ENCODE results near the gene DDX46.
"Not testable (repeated sequence)": the region's sequence is repeated elsewhere in the genome, so short reads cannot be mapped to it uniquely, and the experiment has no call there.

The DDX46 gene

DNA sequence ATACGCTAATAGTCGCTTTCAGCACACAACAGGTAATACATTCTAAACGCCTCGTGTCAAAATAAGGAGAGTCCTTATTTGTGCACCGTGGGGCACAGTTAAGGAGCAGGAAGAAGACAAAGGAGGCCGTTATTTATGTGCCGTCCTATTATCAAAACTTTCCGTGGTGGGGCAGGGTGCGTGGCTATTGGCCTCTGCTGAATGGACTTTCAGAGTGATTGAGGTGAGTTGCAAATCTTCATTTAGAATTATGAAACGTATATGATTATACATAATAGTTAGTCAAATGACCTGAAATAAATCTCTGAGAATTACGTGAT, 88.0 kb downstream of the DDX46 start:
- peaks cover 24% of the 10 kb centered on the region for H3K36me3 Mint-ChIP-seq (ENCODE audit: low read depth)
- TF ChIP-seq, protein P1, sequence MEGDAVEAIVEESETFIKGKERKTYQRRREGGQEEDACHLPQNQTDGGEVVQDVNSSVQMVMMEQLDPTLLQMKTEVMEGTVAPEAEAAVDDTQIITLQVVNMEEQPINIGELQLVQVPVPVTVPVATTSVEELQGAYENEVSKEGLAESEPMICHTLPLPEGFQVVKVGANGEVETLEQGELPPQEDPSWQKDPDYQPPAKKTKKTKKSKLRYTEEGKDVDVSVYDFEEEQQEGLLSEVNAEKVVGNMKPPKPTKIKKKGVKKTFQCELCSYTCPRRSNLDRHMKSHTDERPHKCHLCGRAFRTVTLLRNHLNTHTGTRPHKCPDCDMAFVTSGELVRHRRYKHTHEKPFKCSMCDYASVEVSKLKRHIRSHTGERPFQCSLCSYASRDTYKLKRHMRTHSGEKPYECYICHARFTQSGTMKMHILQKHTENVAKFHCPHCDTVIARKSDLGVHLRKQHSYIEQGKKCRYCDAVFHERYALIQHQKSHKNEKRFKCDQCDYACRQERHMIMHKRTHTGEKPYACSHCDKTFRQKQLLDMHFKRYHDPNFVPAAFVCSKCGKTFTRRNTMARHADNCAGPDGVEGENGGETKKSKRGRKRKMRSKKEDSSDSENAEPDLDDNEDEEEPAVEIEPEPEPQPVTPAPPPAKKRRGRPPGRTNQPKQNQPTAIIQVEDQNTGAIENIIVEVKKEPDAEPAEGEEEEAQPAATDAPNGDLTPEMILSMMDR (IDR thresholded peaks at IDR 0.05; ENCODE audit: unreplicated experiment in 3 of 3) = no peak
- H3K4me3 Mint-ChIP-seq = peak overlapping the region; percentile 93 to 95 (median 95)
- no peaks in the 10 kb centered on the region for H3K9me3 Mint-ChIP-seq
- H3K27ac Mint-ChIP-seq = peak overlapping the region; percentile 95 to 98 (median 97)
- no peaks in the 10 kb centered on the region for H3K27me3 Mint-ChIP-seq (ENCODE audit: low read depth)
- peaks cover 24% of the 10 kb centered on the region for H3K4me1 Mint-ChIP-seq

DNA sequence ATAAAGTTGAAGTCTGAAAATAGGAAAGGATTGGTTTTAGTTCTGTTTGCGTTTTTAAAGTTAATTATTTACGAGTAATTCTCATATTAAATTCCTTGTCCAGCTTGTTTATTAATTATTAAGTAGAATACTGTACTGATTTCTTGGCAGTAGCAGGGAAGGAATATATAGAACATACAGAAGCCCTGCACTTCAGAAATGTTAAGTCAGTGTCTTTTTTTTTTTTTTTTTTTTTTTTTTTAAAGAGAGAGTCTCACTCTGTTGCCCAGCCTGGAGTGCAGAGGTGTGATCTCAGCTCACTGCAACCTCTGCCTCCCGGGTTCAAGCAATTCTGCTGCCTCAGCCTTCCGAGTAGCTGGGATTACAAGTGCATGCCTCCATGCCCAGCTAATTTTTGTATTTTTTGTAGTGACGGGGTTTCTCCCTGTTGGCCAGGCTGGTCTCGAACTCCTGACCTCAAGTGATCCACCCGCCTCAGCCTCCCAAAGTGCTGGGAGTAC, 90.9 kb downstream of the DDX46 start:
- H3K27me3 Mint-ChIP-seq (ENCODE audit: low read depth); H3K9me3 Mint-ChIP-seq: not testable (repeated sequence)
- H3K36me3 Mint-ChIP-seq (ENCODE audit: low read depth) = peaks cover 30% of the 10 kb centered on the region
- H3K4me1 Mint-ChIP-seq = peaks cover 24% of the 10 kb centered on the region
- H3K27ac Mint-ChIP-seq = peak overlapping the region; percentile 27 to 63 (median 47)
- peak overlapping the region; percentile 33 to 55 (median 47) for H3K4me3 Mint-ChIP-seq

DNA sequence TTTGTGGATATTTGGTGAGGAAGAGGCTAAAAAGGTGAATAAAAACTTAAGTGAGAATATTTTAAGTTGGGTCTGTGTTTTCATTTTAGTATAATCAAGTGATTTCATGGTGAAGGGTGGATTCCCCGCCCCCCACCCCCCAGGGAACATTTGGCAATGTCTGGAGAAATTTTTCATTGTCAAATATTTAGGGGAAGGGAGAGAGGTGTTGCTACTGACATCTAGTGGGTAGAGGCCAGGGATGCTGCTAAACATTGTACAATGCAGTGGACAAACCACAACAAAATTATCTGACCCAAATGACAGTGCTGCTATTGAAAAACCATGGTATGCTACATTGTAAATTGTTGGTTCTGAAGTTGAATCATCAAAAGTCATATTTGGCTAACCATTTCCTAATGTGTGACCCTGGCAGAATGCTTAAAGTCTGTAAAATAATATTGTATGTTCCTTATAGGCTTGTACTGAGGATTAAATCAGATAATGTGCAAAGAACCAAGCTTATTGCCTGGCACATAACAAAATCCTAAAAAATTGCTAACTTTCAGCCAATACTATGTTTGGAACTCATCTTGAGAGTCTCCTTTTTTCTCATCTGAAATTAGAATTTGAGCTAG, 92.8 kb downstream of the DDX46 start:
- TF ChIP-seq, protein P1 (IDR thresholded peaks at IDR 0.05; ENCODE audit: unreplicated experiment in 3 of 3) = peak in 1 of 3 experiments; percentile 26
- no peaks in the 10 kb centered on the region for H3K9me3 Mint-ChIP-seq
- H3K4me1 Mint-ChIP-seq = peaks cover 14% of the 10 kb centered on the region
- H3K27me3 Mint-ChIP-seq (ENCODE audit: low read depth) = no peaks in the 10 kb centered on the region
- peak overlapping the region in 2 of 3 experiments; percentile 43 to 61 for H3K4me3 Mint-ChIP-seq
- H3K27ac Mint-ChIP-seq = peak overlapping the region; percentile 25 to 72 (median 55)
- H3K36me3 Mint-ChIP-seq (ENCODE audit: low read depth) = peaks cover 42% of the 10 kb centered on the region

DNA sequence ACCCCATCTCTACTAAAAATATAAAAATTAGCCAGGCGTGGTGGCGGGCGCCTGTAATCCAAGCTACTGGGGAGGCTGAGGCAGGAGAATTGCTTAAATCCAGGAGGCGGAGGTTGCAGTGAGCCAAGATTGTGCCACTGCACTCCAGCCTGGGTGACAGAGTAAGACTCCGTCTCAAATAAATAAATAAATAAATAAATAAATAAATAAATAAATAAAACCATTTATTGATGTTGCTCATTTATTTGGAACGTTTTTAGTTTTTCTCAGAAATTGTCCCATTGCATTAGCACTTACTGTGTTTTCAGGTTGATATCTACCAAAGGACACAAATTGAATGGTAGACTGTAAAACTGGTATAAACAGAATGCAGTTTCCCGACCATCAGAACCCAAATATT, 97.9 kb downstream of the DDX46 start:
- not testable (repeated sequence) for H3K4me1 Mint-ChIP-seq; H3K4me3 Mint-ChIP-seq; H3K9me3 Mint-ChIP-seq; H3K27ac Mint-ChIP-seq; H3K27me3 Mint-ChIP-seq (ENCODE audit: low read depth)
- H3K36me3 Mint-ChIP-seq (ENCODE audit: low read depth) = peaks cover 40% of the 10 kb centered on the region

DNA sequence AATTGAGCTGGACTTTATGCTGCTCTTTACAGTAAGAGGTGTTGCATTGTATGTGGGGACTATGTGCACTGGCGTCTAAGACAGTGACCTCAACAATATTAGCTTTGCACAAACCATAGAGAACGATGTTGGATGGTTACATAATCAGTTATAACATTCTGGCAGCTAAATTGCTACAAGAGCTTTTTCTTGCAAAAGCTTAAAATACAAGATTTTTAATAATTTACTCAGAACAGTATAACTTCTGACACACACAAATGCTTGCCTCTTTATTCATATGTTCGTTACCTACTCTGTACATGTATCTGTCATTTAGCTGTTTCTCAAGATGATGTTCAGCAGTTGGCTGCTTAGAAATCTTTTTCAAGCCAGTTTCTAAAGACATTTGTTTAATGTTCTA, 98.8 kb downstream of the DDX46 start:
- no peak overlapping the region for H3K27ac Mint-ChIP-seq
- peaks cover 45% of the 10 kb centered on the region for H3K36me3 Mint-ChIP-seq (ENCODE audit: low read depth)

DNA sequence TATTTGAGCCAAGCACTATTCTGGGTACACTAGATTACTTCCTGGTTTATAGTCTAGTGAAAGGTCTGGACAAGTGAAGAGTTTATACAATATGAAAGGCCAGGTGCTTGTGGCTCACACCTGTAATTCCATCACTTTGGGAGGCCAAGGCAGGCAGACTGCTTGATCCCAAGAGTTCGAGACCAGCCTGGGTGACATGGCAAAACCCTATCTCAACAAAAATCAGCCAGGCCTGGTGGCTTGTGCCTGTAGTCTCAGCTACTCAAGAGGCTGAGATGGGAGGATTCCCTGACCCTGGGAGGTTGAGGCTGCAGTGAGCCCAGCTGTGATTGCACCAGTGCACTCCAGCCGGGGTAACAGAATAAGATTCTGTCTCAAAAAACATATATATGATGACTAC, 106.1 kb downstream of the DDX46 start:
- Mint-ChIP-seq H3K9me3 (no peaks in the 10 kb centered on the region), H3K27me3 (ENCODE audit: low read depth) (no peaks in the 10 kb centered on the region), H3K27ac (no peak overlapping the region), H3K4me3 (no peak overlapping the region), H3K4me1 (no peaks in the 10 kb centered on the region), H3K36me3 (ENCODE audit: low read depth) (peaks cover 32% of the 10 kb centered on the region)
- TF ChIP-seq, protein P1 (IDR thresholded peaks at IDR 0.05; ENCODE audit: unreplicated experiment in 3 of 3) = no peak

More for the DNA sequence above, 98.8 kb downstream of the DDX46 start:
- Mint-ChIP-seq H3K9me3 (no peaks in the 10 kb centered on the region), H3K4me3 (no peak overlapping the region), H3K27me3 (ENCODE audit: low read depth) (no peaks in the 10 kb centered on the region), H3K4me1 (no peaks in the 10 kb centered on the region)
- TF ChIP-seq, protein P1 (IDR thresholded peaks at IDR 0.05; ENCODE audit: unreplicated experiment in 3 of 3) = no peak

DNA sequence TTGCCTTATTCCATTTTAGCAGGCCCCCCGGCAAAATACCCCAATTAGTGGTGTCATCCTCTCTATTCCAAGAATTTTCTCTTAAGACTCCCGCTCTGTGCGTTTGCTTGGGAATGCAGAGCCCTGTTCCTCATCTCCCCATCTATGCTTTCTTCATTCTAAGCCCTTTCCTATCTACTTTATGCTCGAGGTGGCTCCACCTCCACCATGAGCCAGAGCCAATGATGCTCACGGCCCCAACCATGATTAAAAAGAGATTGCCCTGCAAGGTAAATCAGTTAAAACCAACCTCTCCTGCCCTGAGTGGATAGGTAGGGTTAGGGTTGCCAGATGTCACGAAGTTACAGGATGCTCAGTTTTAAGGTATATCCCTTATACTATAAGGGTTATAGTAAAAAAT, 114.9 kb downstream of the DDX46 start:
- peaks cover 11% of the 10 kb centered on the region for H3K36me3 Mint-ChIP-seq (ENCODE audit: low read depth)
- no peaks in the 10 kb centered on the region for H3K27me3 Mint-ChIP-seq (ENCODE audit: low read depth)

More for the DNA sequence above, 114.9 kb downstream of the DDX46 start:
- no peaks in the 10 kb centered on the region for H3K9me3 Mint-ChIP-seq
- H3K27ac Mint-ChIP-seq = peak overlapping the region; percentile 99 to 100 (median 99)
- H3K4me3 Mint-ChIP-seq = peak overlapping the region; percentile 95 to 99 (median 98)
- TF ChIP-seq, protein P1 (IDR thresholded peaks at IDR 0.05; ENCODE audit: unreplicated experiment in 3 of 3) = no peak
- H3K4me1 Mint-ChIP-seq = peaks cover 17% of the 10 kb centered on the region
